Measurements from ENCODE around the gene KLHL26. TPM values are rescaled to one million over a fixed set of nuclear protein-coding genes. Genes with fewer than 3 reads are reported as not detected.

Gene KLHL26
- total RNA-seq, 4 donors from 2014 or later = 6.7 to 29.0 (median 12.1) TPM

- TF ChIP-seq CTCF (IDR thresholded peaks at IDR 0.05; ENCODE audit: low read depth) = no peak
These were observed 2.9 kb downstream of the KLHL26 start for GRCh38 chr19:18639706-18640243.

DNA sequence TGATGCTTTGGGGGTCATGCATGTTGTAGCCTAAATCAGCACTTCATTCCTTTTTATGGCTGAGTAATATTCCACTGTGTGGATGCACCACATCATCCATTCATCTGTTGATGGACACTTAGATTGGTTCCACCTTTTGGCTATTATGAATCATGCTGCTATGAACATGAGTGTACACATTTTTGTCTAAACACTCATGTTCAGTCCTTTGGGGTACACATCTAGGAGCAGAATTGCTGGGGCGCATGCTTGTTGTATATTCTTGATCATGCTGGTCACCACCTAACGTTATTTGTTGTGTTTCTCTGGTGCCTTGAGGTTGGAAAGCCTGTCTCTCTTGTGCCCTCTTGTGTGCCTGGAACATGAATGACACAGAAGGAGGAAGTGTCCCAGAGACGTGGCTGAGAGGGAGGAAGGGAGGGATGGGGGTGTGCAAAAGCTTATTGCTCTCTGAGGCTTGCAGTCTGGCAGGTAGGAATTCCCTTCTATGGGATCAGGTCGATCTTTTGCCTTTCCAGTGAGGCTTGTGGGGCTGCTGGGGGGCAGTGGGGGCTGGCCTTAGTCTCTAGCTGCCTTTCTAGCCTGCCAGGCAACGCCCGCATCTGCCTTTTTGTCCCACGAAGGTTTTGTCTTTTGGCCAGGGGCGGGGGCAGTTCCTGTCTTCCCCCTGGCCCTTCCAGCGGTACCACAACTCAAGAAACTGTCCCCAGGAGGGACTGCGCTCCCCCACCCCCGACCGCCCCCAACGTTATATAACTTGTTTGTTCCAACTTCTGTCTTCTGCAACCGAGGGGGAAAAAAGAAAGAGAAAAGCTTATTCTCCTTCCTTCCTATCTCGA lies 7.6 kb downstream of the KLHL26 start:
- no peak for TF ChIP-seq CTCF (IDR thresholded peaks at IDR 0.05; ENCODE audit: low read depth)

- no peak for TF ChIP-seq CTCF (IDR thresholded peaks at IDR 0.05; ENCODE audit: low read depth)
These were observed 8.2 kb downstream of the KLHL26 start for GRCh38 chr19:18645035-18645511.

- no peak for TF ChIP-seq CTCF (IDR thresholded peaks at IDR 0.05; ENCODE audit: low read depth)
These were observed 9.9 kb downstream of the KLHL26 start for GRCh38 chr19:18646535-18647370.

DNA sequence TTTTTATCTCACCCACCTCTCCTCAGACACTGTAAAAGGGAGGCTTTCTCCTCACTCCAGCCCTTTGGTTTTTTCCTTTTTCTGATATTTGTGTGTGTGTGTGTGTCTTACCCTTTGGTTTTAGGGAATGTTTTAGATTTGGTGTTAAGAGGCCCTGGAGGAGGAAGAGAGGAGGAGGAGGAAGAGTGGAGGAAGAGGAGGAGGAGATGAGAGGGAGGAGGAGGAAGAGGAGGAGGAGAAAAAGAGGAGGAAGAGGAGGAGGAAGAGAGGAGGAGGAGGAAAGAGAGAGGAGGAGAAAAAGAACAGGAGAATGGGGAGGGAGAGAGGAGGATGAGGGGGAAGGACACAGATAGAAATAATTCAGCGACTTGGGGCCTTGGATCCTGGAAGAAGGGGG lies 10.5 kb downstream of the KLHL26 start:
- no peak for TF ChIP-seq CTCF (IDR thresholded peaks at IDR 0.05; ENCODE audit: low read depth)

GRCh38 chr19:18647807-18648206 lies 11.0 kb downstream of the KLHL26 start:
- no peak for TF ChIP-seq CTCF (IDR thresholded peaks at IDR 0.05; ENCODE audit: low read depth)

DNA sequence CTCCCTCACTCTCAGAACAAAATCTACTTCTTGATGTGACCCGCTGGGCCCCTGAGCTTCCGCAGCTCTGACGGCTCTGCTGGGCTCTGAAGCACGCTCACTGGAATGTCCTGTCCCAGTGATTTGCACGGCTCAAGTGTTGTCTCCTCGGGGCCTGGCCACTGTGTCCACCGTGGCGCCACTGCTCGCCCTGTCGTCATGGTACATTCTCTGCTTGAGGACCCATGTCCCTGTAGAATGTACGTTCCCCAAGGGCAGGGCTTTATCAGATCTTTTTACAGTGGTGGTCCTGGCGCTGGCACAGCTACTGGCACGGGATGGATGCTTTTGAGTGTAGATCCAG lies 12.1 kb downstream of the KLHL26 start:
- no peak for TF ChIP-seq CTCF (IDR thresholded peaks at IDR 0.05; ENCODE audit: low read depth)

All from subcutaneous adipose tissue (tissue), 4 donors.